ENCODE measurements around the gene TAMM41.
A peak's percentile ranks its signal among the peaks of the same experiment; 100 is the strongest.
"Not testable (repeated sequence)": the region's sequence is repeated elsewhere in the genome, so short reads cannot be mapped to it uniquely, and the experiment has no call there.

TAMM41 gene

GRCh38 chr3:11776346-11776745 is 70.3 kb downstream of the TAMM41 start:
- Histone ChIP-seq H3K4me1 (no peaks in the 10 kb centered on the region), H3K4me3 (ENCODE audit: low read depth, low read length) (no peak overlapping the region), H3K27me3 (no peaks in the 10 kb centered on the region), H3K9me3 (no peaks in the 10 kb centered on the region), H3K36me3 (no peaks in the 10 kb centered on the region)
- TF ChIP-seq, protein P1, sequence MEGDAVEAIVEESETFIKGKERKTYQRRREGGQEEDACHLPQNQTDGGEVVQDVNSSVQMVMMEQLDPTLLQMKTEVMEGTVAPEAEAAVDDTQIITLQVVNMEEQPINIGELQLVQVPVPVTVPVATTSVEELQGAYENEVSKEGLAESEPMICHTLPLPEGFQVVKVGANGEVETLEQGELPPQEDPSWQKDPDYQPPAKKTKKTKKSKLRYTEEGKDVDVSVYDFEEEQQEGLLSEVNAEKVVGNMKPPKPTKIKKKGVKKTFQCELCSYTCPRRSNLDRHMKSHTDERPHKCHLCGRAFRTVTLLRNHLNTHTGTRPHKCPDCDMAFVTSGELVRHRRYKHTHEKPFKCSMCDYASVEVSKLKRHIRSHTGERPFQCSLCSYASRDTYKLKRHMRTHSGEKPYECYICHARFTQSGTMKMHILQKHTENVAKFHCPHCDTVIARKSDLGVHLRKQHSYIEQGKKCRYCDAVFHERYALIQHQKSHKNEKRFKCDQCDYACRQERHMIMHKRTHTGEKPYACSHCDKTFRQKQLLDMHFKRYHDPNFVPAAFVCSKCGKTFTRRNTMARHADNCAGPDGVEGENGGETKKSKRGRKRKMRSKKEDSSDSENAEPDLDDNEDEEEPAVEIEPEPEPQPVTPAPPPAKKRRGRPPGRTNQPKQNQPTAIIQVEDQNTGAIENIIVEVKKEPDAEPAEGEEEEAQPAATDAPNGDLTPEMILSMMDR (IDR thresholded peaks at IDR 0.05; ENCODE audit: low read depth, low read length) = no peak
- no peak for DNase-seq

GRCh38 chr3:11775493-11775892 is 71.2 kb downstream of the TAMM41 start:
- TF ChIP-seq, protein P1 (IDR thresholded peaks at IDR 0.05; ENCODE audit: low read depth, low read length) = no peak
- Histone ChIP-seq H3K9me3 (no peaks in the 10 kb centered on the region), H3K36me3 (no peaks in the 10 kb centered on the region), H3K27me3 (no peaks in the 10 kb centered on the region), H3K4me1 (peaks cover 4% of the 10 kb centered on the region; the same call in 1 of the 2 replicates), H3K4me3 (ENCODE audit: low read depth, low read length) (no peak overlapping the region)
- DNase-seq = no peak

DNA sequence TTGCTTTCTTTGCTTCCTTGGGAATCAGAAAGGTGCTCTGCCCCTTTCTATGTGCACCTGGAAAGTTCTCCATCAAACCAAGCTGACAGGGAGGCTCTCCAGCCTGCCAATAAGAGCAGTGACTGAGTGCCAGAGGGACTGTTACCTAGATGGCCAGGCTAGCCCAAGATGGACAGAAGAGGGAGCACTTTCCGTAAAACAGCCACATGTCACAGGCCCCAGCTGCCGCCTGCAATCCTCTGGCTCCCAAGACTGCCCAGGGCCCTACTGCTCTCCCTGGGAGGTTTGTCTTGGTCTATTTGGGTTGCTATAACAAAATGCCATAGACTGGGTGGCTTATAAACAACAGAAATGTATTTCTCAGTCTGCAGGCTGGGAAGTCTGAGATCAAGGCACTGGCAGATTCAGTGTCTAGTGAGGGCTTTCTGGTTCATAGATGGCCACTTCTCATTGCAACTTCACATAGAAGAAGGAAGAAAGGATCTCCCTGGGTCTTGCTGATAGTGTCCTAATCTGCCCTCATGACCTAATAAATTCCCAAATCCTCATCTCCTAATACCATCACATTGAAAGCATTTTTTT is 72.3 kb downstream of the TAMM41 start:
- no peak overlapping the region for H3K4me3 ChIP-seq (ENCODE audit: low read depth, low read length)
- H3K36me3 ChIP-seq = no peaks in the 10 kb centered on the region
- H3K27me3 ChIP-seq = no peaks in the 10 kb centered on the region
- peak; percentile 50 for DNase-seq
- no peaks in the 10 kb centered on the region for H3K9me3 ChIP-seq
- H3K4me1 ChIP-seq = peaks cover 4% of the 10 kb centered on the region; the same call in 1 of the 2 replicates
- TF ChIP-seq, protein P1 (IDR thresholded peaks at IDR 0.05; ENCODE audit: low read depth, low read length) = peak; percentile 60

GRCh38 chr3:11771931-11772330 is 74.8 kb downstream of the TAMM41 start:
- not testable (repeated sequence) for DNase-seq; H3K4me1 ChIP-seq; H3K27me3 ChIP-seq; H3K36me3 ChIP-seq; H3K9me3 ChIP-seq; H3K4me3 ChIP-seq (ENCODE audit: low read depth, low read length)

- H3K9me3 ChIP-seq = no peaks in the 10 kb centered on the region
- no peaks in the 10 kb centered on the region for H3K27me3 ChIP-seq
- H3K4me1 ChIP-seq = peaks cover 4% of the 10 kb centered on the region; the same call in 1 of the 2 replicates
- DNase-seq = peak; percentile 58
- TF ChIP-seq, protein P1 (IDR thresholded peaks at IDR 0.05; ENCODE audit: low read depth, low read length) = no peak
- no peaks in the 10 kb centered on the region for H3K36me3 ChIP-seq
- peak overlapping the region; percentile 44 for H3K4me3 ChIP-seq (ENCODE audit: low read depth, low read length)
Measured at GRCh38 chr3:11770477-11771391, 76.0 kb downstream of the TAMM41 start.

GRCh38 chr3:11769704-11770476 is 76.8 kb downstream of the TAMM41 start:
- Histone ChIP-seq H3K4me3 (ENCODE audit: low read depth, low read length) (peak overlapping the region; percentile 44), H3K9me3 (no peaks in the 10 kb centered on the region), H3K4me1 (peaks cover 4% of the 10 kb centered on the region; the same call in 1 of the 2 replicates), H3K36me3 (no peaks in the 10 kb centered on the region), H3K27me3 (no peaks in the 10 kb centered on the region)
- TF ChIP-seq, protein P1 (IDR thresholded peaks at IDR 0.05; ENCODE audit: low read depth, low read length) = no peak
- DNase-seq = no peak

Data from BE2C (cell line).